Measurements from ENCODE around the gene SIPA1L3.

Gene SIPA1L3

DNA sequence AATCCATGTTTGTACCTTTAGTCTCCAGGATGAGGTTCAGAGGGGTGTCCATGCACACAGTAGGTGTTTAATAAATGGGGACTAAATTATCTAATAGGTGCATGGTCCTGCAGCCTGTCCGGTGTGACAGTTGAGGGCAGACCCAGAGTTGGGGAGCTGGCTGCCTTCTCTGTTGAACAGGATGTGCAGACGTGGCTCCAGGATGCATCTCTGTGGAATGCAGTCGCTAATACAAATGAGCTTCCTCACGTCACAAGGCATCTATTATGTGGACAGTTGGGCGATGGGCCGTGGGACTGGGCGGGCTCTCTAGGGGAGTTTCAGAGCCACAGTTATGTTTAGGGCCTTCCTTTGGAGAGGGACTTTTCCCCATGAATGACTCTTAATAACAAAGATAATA lies 71.0 kb downstream of the SIPA1L3 start:
- DNase-seq (ENCODE audit: low spot score): no peak

DNA sequence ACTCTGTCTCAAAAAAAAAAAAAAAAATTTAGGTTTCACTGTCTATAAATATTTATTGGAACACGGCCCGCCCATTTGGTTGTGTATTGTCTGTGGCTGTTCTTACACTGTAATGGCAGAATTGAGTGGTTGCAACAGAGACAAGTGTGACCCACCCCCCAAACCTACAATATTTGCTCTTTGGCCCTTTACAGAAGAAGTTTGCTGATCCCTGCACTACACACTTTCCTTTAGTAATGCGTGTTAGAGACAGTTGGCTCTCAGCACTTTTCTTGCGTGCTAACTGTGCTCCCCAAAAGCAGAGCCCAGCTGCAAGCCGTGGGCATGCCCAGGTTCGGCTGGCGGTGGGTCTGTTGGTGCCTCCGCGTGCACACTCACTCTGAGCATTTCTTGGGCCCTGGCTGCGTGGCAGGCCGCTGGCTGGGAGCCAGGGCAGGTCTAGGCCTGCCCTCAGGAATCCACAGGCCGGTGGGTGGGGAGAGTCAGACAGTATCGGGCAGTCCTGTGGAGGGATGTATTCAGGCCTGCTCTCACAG lies 72.6 kb downstream of the SIPA1L3 start:
- no peak for DNase-seq (ENCODE audit: low spot score)

DNA sequence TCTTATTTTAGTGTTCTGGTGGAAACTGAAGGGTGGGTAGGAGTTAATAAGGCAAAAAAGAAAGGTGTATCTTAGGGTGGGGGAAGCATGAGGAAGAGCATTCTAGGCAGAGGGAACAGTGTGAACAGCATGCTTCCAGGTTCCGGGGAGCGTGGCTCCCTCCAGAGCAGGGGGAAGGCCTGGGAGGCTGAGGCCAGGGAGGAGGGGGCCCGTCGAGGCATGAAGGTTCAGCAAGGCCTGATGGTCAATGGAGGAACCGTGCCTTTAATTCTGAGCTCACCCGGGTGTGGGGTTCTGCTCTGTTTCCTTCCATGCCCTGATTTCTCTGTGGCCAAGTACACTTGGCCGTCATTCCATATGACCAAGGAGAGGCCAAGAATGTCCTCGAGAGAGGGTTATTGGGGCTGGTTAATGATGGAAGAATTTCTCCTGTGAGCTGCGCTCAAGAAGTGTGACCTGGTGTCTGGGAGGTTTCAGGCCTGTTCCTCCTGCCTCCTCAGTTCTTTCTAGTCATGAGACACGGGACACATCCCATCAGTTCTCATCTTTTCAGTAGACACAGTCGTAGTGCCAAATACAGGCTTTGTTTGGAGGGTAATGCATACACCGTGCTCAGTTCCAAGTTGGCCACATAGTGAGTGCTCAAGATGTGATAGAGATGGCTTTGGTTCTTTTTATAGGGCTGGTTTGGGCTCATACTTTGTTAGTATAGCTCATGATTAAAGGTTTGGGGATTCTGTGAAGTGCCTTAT lies 73.6 kb downstream of the SIPA1L3 start:
- DNase-seq (ENCODE audit: low spot score): no peak

DNA sequence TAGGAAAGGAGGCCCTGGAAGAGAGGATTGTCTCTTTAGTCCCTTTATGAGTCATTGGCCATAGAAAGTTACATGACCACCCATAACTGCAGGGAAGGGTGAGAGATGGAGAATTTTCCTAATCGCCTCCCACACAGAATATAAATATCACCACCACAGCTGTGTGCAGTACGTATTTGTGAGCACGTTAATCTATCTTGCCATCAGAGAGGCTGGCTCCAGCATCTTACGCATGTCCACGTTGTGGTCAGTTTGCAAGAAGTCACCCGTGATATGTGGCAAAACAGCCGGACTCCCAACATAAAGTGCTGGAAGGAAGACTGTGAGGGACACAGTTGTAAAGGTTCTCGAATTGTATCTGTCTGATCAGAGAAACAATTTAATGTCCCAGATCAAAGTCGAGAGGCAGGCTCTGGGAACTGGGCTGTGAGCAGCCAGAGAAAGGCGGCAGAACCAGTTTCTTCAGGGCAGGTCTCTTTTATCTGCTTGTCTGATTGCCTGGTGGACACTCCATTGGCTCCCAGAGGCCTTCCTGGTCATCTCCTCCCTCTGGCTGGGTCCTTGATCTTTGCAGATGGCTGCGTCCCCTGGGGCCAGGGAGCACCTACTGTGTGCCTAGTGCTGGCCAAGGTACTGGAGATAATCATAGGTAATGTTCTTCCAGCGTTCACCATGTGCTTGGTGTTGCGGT lies 74.9 kb downstream of the SIPA1L3 start:
- DNase-seq (ENCODE audit: low spot score): no peak

DNA sequence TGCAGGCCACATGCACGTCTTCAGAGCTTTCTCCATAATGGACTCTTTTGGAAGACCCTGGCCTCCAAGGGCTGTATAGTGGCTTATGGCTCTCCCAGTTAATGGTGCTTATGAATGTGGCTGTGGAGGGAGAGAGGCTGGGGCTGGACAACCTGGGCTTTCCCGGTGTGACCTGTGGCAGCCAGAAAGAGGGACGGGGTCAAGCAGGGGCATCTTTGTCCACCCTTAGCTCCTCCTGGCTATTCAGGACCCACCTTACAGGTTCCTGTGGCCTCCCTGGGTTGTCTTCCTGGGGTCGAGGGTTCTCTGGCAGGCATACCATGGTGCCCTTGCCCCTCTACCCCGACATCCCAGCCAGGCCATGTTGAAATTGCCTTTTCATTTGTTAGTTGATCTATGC lies 75.6 kb downstream of the SIPA1L3 start:
- no peak for DNase-seq (ENCODE audit: low spot score)

DNA sequence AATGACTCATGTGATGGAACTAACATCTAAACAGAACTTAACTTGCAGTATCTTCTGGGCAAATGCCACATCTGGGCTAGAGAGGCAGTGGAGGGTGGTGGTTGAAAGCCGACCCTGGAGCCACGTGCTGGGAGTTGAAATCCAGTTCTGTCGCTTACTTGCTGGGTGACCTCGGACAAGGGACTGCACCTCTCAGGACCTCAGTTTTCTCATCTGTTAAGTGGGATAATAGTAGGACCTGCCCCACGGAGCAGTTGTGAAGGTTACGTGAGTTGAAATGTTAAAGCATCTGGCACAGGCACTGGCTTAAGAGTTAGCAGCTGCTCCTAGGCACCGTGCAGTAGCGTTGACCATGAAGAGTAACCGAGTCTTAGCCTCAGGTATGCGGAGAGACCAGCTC lies 76.1 kb downstream of the SIPA1L3 start:
- DNase-seq (ENCODE audit: low spot score): no peak

DNA sequence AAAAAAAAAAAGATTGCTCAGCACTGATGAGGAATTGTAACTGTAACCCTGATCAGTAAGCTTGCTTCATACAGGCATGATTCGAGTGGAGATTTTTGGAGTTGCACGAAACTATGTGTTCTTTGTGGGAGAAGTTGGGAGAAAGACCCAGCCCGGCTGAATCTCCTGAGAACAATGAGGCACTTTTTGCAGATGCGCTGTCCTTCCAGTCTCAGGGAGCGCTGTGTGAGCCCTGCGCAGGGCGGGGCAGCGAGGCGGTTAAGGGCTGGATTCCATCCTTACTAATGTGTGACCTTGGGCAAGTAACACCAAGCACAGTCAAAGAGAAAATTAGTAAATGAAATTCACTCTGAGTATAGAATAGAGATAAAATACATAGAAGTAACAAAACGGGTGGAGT lies 76.9 kb downstream of the SIPA1L3 start:
- DNase-seq (ENCODE audit: low spot score): no peak

DNA sequence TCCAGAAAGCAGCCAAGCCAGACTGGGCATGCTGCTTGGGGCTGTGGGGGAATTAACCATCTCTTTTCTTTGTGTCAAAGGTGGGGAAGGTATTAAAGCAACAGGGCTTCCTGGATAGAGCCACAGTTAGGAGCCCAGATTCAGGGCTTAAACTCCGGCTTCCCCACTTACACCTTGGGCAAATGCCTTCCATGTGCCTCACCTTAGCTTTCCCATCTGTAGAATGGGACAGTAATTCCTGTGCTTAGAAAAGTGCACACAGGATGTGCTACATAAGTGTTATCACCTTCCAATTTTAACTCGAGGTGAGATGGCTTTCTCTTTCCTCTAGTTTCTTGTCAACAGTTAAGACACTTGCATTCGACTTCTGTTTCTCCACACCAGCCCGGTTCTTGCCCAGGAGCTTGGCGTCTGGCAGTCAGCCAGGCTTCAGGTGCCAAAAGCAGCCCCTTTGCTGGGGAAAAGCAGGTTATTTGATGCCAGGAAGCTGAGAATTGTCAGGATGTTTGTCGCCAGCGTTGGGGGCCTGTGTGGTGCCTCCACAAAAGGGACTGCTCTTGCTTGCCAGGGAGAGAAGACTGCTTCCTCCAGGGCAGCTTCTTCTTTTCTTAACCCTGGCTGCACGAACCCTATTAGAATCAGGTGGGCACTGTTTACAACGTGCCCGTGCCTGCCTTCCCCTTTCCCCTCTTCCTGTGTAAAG lies 79.2 kb downstream of the SIPA1L3 start:
- no peak for DNase-seq (ENCODE audit: low spot score)

DNA sequence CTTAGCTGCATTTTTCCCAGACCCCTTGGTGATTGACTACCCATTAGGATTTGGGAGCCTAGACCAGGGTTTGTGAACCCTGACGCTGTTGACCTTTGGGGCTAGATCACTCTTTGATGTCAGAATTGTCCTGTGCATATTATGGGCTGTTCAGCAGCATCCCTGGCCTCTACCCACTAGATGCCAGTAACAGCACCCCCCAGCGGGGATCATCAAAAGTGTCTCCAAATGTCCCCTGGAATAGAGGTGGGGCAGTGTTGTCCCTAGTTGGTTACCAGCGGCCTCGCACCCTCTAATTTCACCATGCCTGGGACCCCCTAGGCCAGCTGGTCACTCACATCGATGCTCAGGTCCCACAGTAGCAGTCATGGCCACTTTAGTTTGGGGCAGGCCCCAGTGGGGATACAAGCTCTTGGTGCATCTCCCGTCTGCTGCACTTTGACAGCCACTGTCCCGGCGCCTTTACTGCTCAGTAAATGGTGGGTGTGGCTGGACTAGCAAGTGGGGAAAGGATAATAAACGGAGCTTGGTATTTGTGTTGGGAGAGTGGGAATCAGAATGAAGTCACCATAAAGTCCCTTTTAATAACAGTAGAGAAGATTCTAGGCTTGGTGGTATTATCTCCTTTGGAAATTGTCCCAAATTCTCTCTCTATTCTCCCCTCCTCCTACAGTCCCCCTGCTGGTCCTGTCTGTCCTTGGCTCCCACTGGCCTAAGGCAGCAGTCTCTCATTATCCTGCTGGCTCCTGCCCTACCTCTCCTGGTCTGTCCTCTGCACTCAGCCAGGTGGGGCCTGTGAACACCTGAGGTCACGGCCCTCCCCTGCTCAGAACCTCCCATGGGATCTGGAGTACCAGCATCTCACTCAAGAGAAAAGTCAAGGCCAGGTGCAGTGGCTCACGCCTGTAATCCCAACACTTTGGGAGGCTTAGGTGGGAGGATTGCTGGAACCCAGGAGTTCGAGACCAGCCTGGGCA lies 80.6 kb downstream of the SIPA1L3 start:
- no peak for DNase-seq (ENCODE audit: low spot score)

DNA sequence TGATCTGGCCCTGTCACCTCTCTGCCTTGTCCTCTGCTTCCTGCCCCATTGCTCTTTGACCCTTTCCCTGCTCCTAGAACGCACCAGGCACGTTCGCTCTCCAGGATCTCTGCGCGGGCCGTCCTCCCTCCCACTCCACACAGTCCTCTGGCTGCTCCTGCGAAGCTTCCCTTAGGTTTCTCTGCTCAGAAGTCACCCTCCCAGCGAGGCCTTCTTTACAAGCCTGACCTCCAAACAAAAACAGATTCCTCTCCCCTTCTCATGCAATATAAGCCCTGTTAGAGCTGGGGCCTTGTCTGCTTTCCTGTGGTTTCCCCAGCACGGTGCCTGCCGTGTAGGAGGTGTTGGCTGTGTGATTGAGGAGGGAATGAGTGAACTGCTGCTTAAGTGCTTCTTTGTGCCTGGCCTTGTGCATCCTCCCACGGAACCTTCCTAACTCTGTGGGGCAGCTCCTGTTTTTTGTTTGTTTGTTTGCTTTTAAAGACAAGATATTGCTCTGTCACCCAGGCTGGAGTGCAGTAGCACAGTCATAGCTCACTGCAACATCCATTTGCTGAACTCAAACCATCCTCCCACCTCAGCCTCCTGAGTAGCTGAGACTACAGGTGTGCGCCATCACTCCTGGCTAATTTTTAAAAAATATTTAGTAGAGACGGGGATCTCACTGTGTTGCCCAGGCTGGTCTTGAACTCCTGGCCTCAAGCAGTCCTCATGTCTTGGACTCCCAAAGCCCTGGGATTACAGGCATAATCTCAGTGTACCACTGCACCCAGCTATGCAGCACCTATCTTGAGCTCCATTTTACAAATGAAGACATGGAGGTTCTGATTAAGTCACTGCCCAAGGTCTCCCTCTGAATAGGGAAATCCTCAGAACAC lies 82.0 kb downstream of the SIPA1L3 start:
- no peak for DNase-seq (ENCODE audit: low spot score)

DNA sequence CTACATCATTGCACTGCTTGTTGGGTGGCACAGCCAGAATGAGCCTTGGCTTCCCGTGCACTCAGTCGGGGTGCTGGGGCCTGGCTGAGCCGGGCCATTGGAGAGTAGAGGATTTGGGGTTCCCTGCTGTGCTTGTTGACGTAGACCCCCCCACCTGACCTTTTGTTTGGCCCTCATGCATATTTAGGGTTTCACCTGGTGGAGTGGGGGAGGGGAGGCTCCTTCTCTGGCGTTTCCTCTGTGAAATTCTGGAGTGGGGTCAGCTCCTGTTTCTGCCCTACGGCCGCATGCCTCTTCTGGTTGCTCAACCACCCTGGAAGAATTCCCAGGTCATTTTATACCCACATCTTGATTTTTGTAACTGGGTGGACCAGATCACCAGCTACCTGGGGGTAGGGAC lies 82.8 kb downstream of the SIPA1L3 start:
- DNase-seq (ENCODE audit: low spot score): no peak

DNA sequence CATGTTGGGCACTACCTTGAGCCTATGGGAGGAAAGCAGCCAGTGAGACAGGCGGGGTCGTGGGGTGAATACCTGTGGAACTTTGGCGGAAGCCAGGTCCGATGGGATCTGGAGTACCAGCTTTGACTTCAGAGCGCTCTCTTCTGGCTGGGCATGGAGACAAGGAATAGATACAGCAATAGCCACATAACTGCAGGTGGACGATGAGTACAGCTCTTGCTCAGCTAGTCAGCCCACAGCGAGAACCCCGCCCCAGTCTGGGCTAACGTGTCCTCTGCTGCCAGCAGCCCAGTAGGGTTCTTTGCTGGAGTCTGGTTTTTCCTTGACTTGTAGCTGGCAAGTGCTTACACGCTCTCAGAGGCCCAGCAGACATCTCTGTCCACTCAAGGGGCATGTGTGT lies 83.4 kb downstream of the SIPA1L3 start:
- DNase-seq (ENCODE audit: low spot score): no peak

DNA sequence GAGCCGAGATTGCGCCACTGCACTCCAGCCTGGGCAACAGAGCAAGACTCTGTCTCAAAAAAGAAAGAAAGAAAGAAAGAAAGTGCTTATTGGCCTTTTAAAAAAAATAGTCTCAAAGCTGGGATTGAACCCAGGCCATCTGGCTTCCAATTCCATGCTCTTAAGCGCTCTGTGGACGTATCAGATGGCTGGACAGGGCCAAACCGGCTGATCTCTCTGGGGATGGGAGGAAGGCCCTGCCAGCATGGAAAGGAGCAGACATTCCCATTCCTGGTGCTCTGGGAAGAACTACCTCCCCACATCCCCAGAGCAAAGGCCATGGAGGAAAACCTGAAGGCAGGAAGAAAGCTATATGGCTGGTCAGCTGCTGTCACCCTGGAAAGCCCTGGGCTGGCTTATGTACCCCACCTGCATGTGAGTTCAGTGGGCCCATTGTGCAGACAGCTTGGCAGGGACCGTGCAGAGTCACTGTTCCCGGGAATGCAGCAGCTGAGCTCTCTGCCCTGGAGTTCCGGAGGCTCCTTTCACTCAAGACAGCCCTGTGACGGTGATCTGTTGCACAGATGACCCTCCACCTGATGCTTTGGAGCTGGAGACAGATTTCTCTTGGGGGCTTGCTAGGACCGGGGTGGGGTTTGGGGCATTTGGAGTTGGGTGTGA lies 84.3 kb downstream of the SIPA1L3 start:
- no peak for DNase-seq (ENCODE audit: low spot score)

DNA sequence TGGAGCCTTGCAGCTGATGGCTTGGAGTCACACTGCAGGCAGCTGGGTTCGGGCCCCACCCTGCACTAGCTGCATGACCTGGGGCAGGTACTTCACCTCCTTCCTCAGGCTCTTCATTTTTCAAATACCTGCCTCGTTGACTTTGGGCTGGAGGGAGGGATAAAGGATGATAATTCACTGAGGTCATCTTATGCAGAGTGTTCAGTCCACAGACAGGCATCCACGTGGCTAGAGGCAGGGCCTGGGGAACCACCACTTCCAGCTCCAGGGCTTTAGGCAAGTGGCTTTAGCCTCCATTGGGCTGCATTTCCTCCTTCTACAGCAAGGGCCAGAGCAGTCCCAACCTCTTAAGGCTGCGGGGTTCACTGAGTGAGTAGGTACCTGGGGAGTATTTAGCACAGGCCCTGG lies 84.8 kb downstream of the SIPA1L3 start:
- no peak for DNase-seq (ENCODE audit: low spot score)

DNA sequence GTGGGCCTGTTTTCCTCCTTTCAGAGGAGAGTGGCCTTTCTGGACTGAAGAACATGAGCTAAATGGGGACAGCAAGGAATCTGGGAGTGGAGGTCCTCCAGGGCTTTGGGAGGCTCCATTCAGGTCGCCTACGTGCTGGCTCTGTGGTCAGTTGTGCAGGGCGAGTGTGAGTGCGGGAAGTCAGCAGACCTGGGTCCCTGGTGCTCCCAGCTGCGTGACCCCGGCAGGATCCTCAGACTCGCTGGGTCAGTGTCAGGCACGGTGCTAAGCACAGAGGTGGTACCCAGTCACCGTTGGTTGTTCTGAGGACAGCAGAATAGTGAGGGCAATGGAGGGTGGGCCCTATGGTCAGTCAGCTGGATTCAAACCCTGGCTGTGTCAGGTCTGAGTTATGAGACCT lies 85.8 kb downstream of the SIPA1L3 start:
- no peak for DNase-seq (ENCODE audit: low spot score)

DNA sequence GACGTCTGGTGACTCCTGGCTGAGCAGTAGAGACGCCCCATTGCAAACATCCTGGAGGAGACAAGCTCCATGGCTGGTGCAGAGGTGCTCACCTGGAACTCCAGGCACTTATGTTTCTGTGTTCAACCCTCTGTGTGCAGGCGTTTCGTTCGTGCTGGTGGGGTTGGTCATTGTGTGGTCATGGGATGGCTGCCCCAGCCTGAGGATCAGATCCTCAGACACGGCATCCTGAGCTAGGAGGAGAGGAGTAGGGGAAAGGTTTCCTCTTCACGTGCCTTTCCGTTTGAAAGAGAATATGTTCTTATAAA lies 87.8 kb downstream of the SIPA1L3 start:
- no peak for DNase-seq (ENCODE audit: low spot score)

DNA sequence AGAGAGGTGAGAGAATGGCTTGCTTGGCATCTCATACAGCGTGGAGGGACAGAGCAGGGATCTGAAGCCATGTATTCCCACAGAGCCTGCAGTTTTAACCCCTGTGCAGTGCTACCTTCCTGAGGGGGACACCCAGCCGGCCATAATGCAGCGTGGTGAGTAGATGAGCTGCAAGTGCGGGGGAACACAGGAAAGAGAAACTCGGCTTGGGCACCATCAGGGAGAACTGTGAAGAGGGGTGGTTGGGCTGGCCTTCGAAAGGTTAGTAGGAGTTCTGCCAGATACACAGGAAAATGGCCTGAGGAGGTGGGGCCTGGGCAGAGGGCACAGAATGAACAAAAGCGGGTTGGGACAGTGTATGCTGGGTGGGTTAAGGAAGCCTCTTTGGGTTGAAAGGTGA lies 88.3 kb downstream of the SIPA1L3 start:
- no peak for DNase-seq (ENCODE audit: low spot score)

DNA sequence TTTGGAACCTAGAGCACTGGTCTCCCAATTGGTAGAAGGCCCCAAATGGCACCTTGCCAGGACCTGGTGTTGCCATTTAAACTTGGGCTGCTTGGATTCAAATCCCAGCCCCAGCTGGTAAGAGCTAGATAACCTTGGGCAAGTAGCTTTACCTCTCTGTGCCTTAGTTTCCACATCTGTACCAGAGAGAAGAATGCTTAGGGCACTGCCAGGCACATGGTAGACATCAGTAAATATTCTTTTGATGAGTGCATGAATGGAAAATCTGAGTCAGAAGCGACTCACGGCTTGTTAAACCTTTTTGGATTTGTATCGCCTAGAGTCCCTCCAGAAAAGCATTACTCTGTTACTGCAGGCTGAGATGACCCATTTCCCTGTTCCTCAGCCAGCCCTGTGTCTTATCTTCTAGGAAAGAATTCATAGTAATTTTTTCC lies 90.9 kb downstream of the SIPA1L3 start:
- no peak for DNase-seq (ENCODE audit: low spot score)

DNA sequence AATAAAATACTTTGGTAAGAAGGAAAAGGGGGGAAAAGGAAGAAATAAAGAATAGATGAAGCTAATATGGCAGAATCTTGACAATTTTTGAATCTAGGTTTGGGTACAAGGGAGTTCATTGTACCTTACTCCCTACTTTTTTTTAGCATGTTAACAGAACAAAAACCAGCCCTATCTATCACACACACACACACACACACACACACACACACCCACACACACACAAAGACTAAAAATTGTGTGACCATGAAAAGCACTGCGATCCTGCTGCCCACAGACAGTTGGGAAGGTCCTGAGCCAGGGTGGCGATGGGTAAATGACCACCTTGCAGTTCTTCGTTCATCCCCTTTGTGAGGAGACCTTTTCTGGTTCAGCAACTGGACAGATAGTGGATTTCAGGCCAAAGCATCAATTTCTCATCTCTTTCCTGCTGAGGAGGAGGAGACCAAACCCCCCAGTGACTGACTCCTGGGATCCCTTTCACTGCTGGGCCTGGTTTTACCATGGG lies 91.8 kb downstream of the SIPA1L3 start:
- no peak for DNase-seq (ENCODE audit: low spot score)
